Body of pancreas (tissue), 4 donors: ENCODE results near the gene ABHD8.

ENCODE experiments used
- POLR2A ChIP-seq, 3 donors: fragments of 450-650 bp; IDR thresholded peaks; one replicate each; pipeline ENCODE4 v1.6.1; 2016; ENCODE audit warnings: antibody characterized with exemption in 3 of 3, mild to moderate bottlenecking in 2 of 3
- TF ChIP-seq, protein P1 (sequence below), 7 experiments: fragments of 450-650 bp in 4 of 7; fragments of 200-600 bp in 3 of 7; sonication (generic) in 3 of 7; IDR thresholded peaks; one replicate each; pipeline ENCODE4 v1.5.1; 2016 to 2019; ENCODE audit warnings: antibody characterized with exemption in 7 of 7

DNA sequence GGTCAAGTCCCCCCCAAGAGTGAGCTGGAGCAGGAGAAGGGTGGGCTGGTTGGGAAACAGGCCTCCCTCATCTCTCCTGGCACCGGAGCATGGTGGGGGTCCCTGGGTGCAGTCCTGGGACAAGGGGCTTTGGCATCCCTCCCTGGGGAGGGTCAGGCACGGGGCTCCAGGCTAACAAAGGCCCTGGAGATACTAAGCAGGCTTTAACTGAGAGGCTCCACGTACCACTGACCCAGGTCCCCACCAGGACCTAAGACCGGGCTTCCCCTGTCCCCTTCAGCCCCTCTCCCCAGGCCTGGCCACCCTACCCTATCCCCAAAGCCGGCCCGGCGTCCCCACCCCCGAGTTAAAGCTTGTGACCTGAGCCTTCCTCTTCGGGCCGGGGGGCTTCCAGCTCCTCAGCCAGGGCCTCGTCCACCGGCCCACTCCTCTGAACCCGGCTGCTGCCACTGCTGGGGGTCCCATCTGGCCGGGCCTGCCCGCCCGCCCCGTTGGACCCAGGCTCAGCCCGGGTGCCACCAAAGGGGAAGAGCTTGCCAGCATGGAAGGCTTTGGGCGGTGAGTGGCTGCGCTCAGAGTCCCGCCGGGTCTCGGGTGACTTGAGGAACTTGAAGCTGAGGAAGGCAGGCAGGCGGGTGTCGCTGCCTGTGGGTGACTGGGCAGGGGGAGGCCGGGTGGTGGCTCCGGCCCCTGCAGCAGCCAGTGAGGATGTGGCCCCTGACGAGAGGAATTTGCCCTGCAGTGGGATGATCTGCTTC is 21.3 kb upstream of the ABHD8 start:
- TF ChIP-seq, protein P1, sequence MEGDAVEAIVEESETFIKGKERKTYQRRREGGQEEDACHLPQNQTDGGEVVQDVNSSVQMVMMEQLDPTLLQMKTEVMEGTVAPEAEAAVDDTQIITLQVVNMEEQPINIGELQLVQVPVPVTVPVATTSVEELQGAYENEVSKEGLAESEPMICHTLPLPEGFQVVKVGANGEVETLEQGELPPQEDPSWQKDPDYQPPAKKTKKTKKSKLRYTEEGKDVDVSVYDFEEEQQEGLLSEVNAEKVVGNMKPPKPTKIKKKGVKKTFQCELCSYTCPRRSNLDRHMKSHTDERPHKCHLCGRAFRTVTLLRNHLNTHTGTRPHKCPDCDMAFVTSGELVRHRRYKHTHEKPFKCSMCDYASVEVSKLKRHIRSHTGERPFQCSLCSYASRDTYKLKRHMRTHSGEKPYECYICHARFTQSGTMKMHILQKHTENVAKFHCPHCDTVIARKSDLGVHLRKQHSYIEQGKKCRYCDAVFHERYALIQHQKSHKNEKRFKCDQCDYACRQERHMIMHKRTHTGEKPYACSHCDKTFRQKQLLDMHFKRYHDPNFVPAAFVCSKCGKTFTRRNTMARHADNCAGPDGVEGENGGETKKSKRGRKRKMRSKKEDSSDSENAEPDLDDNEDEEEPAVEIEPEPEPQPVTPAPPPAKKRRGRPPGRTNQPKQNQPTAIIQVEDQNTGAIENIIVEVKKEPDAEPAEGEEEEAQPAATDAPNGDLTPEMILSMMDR (IDR thresholded peaks at IDR 0.05), result no peak
- TF ChIP-seq POLR2A (IDR thresholded peaks at IDR 0.05), result no peak
